Thyroid gland (tissue), 4 donors: Measurements from ENCODE around the gene SLC39A10. TPM values are rescaled to one million over a fixed set of nuclear protein-coding genes. Genes with fewer than 3 reads are reported as not detected.

Source experiments
- DNase-seq, 2 donors: peaks; one replicate each; pipeline ENCODE4 v3.0.0-alpha.2; 2019
- H3K27ac ChIP-seq, 3 donors: fragments of 200-600 bp; sonication (generic); 1 replicate in 2 of 3; 2 replicates in 1 of 3; pipeline ENCODE4 v1.5.1; 2016 to 2019; ENCODE audit warnings: mild to moderate bottlenecking in 1 of 3, moderate library complexity in 1 of 3
- H3K27me3 ChIP-seq: fragments of 200-600 bp; sonication (generic); one replicate; pipeline ENCODE4 v1.5.1; 2019
- H3K36me3 ChIP-seq, 2 donors: fragments of 200-600 bp; sonication (generic); one replicate each; pipeline ENCODE4 v1.5.1; 2016 to 2019
- H3K4me1 ChIP-seq, 2 donors: fragments of 200-600 bp; sonication (generic); one replicate each; pipeline ENCODE4 v1.5.1; 2017 to 2019
- H3K4me3 ChIP-seq, 3 donors: fragments of 200-600 bp; sonication (generic); replicated peaks in 1 of 3; 1 replicate in 2 of 3; 2 replicates in 1 of 3; pipeline ENCODE4 v1.5.1; 2016; ENCODE audit warnings: mild to moderate bottlenecking in 1 of 3
- H3K9me3 ChIP-seq: fragments of 200-600 bp; sonication (generic); one replicate; pipeline ENCODE4 v1.5.1; 2017
- POLR2A ChIP-seq, 2 donors: fragments of 450-650 bp; IDR thresholded peaks; one replicate each; pipeline ENCODE4 v1.6.1; 2017; ENCODE audit warnings: antibody characterized with exemption in 2 of 2, mild to moderate bottlenecking in 2 of 2, moderate library complexity in 1 of 2
- WGBS, 2 donors: methylation state at CpG; one replicate each; pipeline ENCODE4 v1.1.5; 2017; 5-methylcytosine and 5-hydroxymethylcytosine counted together
- intact Hi-C: fragments of 100-400 bp; cut with DNase I; formaldehyde crosslinking; loops from one replicate; pipeline ENCODE4 v1.15.1; 2023
- small RNA-seq: library from RNA; depleted of rRNA; stranded (forward); fragments of <200 nt; gene quantifications from one replicate; pipeline ENCODE3, GENCODE V24; 2016
- total RNA-seq, 4 donors: library from RNA; depleted of rRNA; stranded (reverse); fragments of >200 nt; gene quantifications; one replicate each; pipeline ENCODE4 v1.2.3, GENCODE V29; 2016
- TF ChIP-seq, protein P1 (sequence below), 6 experiments: fragments of 200-600 bp in 3 of 6; fragments of 450-650 bp in 3 of 6; sonication (generic) in 3 of 6; IDR thresholded peaks; one replicate each; pipeline ENCODE4 v1.5.1; 2016 to 2019; ENCODE audit warnings: antibody characterized with exemption in 6 of 6, mild to moderate bottlenecking in 2 of 6, inconsistent platforms in 1 of 6, moderate library complexity in 1 of 6

Gene SLC39A10
- total RNA-seq, 4 donors from 2014 or later = 74.4 to 119 (median 93.5) TPM

- DNase-seq = no peak
- Histone ChIP-seq H3K36me3 (no peaks in the 10 kb centered on the region), H3K9me3 (no peaks in the 10 kb centered on the region), H3K27me3 (no peaks in the 10 kb centered on the region), H3K4me1 (no peaks in the 10 kb centered on the region), H3K4me3 (no peak overlapping the region), H3K27ac (no peak overlapping the region)
- TF ChIP-seq, protein P1, sequence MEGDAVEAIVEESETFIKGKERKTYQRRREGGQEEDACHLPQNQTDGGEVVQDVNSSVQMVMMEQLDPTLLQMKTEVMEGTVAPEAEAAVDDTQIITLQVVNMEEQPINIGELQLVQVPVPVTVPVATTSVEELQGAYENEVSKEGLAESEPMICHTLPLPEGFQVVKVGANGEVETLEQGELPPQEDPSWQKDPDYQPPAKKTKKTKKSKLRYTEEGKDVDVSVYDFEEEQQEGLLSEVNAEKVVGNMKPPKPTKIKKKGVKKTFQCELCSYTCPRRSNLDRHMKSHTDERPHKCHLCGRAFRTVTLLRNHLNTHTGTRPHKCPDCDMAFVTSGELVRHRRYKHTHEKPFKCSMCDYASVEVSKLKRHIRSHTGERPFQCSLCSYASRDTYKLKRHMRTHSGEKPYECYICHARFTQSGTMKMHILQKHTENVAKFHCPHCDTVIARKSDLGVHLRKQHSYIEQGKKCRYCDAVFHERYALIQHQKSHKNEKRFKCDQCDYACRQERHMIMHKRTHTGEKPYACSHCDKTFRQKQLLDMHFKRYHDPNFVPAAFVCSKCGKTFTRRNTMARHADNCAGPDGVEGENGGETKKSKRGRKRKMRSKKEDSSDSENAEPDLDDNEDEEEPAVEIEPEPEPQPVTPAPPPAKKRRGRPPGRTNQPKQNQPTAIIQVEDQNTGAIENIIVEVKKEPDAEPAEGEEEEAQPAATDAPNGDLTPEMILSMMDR (IDR thresholded peaks at IDR 0.05) = no peak
- TF ChIP-seq POLR2A (IDR thresholded peaks at IDR 0.05) = no peak
- intact Hi-C loops = no loop called here
Observed at GRCh38 chr2:195769975-195770374, 112.9 kb downstream of the SLC39A10 start.

DNA sequence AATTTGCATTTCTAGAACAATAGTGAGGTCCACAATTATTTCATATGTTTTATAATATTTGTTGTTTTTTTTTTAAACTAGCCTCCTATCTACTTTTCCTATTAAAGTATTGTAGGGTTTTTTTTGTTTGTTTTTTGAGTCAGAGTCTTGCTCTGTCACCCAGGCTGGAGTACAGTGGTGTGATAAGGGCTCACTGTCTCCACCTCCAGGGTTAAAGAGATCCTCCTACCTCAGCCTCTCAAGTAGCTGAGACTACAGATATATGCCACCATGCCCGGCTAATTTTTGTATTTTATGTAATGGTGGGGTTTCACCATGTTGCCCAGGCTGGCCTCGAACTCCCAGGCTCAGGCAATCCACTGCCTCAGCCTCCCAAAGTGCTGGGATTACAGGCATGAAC lies 122.5 kb downstream of the SLC39A10 start:
- WGBS, 2 donors = 77 to 85% methylated on average over 2 of the region's 2 CpGs
- no peak overlapping the region for H3K27ac ChIP-seq
- no peaks in the 10 kb centered on the region for H3K9me3 ChIP-seq
- no peak for DNase-seq
- H3K4me3 ChIP-seq = no peak overlapping the region
- no peak for TF ChIP-seq POLR2A (IDR thresholded peaks at IDR 0.05)
- no peaks in the 10 kb centered on the region for H3K36me3 ChIP-seq
- intact Hi-C loops = no loop called here
- H3K4me1 ChIP-seq = no peaks in the 10 kb centered on the region
- H3K27me3 ChIP-seq = no peaks in the 10 kb centered on the region

- no peaks in the 10 kb centered on the region for H3K4me1 ChIP-seq
- no peaks in the 10 kb centered on the region for H3K27me3 ChIP-seq
- H3K9me3 ChIP-seq = no peaks in the 10 kb centered on the region
- TF ChIP-seq, protein P1 (IDR thresholded peaks at IDR 0.05) = no peak
- no peak for TF ChIP-seq POLR2A (IDR thresholded peaks at IDR 0.05)
- no peak overlapping the region for H3K27ac ChIP-seq
- WGBS, 2 donors = 94 to 98% methylated on average over 2 of the region's 2 CpGs
- H3K4me3 ChIP-seq = no peak overlapping the region
- intact Hi-C loops = no loop called here
- no peaks in the 10 kb centered on the region for H3K36me3 ChIP-seq
- DNase-seq = no peak
Observed at GRCh38 chr2:195782156-195782555, 125.1 kb downstream of the SLC39A10 start.

Small RNA genes within 50 kb of the gene (small RNA-seq; reads per million reads assigned to genes)
- not detected for gene RNU6-915P
